ENCODE results near the gene CAPZB. TPM values are rescaled to one million over a fixed set of nuclear protein-coding genes. Genes with fewer than 3 reads are reported as not detected.

CAPZB gene
- polyA plus RNA-seq, 1 of the 3 experiments (the other 2 are of a cell fraction) = 122 TPM

- TF ChIP-seq REST (IDR thresholded peaks at IDR 0.05; ENCODE audit: low read depth, low read length) (no peak), FOXJ3 (CRISPR knock-in tag; IDR thresholded peaks at IDR 0.05) (no peak), JUND (IDR thresholded peaks at IDR 0.05) (no peak), MXI1 (IDR thresholded peaks at IDR 0.05; ENCODE audit: low read depth, low read length) (no peak), TCF12 (IDR thresholded peaks at IDR 0.05) (no peak), FOXM1 (IDR thresholded peaks at IDR 0.05; ENCODE audit: low read depth) (no peak), ELF1 (IDR thresholded peaks at IDR 0.05) (no peak)
Observed at GRCh38 chr1:19313636-19313959, 171.7 kb downstream of the CAPZB start (continued).

- no peaks in the 10 kb centered on the region for H3K9me3 ChIP-seq
- TF ChIP-seq SIN3A (IDR thresholded peaks at IDR 0.05; ENCODE audit: borderline replicate concordance, low read depth, low read length) (no peak), POLR2AphosphoS5 (IDR thresholded peaks at IDR 0.05; ENCODE audit: low read depth, low read length) (0 out of 2 replicates have a peak, but pooled peaks have one; percentile 4)
- H3K27ac ChIP-seq (ENCODE audit: low read depth in 2 of 2, low read length in 1 of 2) = peak overlapping the region; percentile 70 to 71; a peak in 2 of 4 replicates
- CTCF ChIA-PET = interaction anchor here (0.6 to 2.4 kb wide), 10 partner anchors 10 to 370 kb away, joined by 3 to 8 read pairs (median 4); partner anchors contain the start of gene NBL1
- WGBS (ENCODE audit: low lambda C conversion rate) = 84% methylated on average over 10 of the region's 20 CpGs
- H3K4me3 ChIP-seq (ENCODE audit: low read depth in 2 of 2, low read length in 1 of 2) = peak overlapping the region; percentile 76 to 82
- H3K36me3 ChIP-seq (replicated peaks in 1 of 2; ENCODE audit: control insufficient read depth in 1 of 2, insufficient read depth in 2 of 2, low read length in 1 of 2) = peaks cover 2 to 6% of the 10 kb centered on the region in 2 experiments
- no peaks in the 10 kb centered on the region for H3F3A ChIP-seq (replicated peaks; ENCODE audit: insufficient read depth)
- no peaks in the 10 kb centered on the region for H3K9me2 ChIP-seq
- peaks cover 73% of the 10 kb centered on the region for H3K79me2 ChIP-seq (ENCODE audit: insufficient read depth)
- peak overlapping the region; percentile 21; the same call in 1 of the 2 replicates for H2AFZ ChIP-seq (ENCODE audit: low read depth)
- peak overlapping the region; percentile 88 for H3K9ac ChIP-seq
- POLR2A ChIA-PET = interaction anchor here (1.0 to 2.0 kb wide), 3 partner anchors 9 to 17 kb away, joined by 3 to 4 read pairs (median 4); no protein-coding TSS in a partner anchor
- H4K20me1 ChIP-seq (ENCODE audit: insufficient read depth) = peaks cover 19% of the 10 kb centered on the region
- no peak for DNase-seq
- no peaks in the 10 kb centered on the region for H3K27me3 ChIP-seq (ENCODE audit: insufficient read depth)
- peak overlapping the region; percentile 98 for H3K4me2 ChIP-seq
- H3K4me1 ChIP-seq (ENCODE audit: control insufficient read depth in 1 of 2, insufficient read depth in 2 of 2, low read depth in 1 of 2, low read length in 1 of 2) = peaks cover 5 to 26% of the 10 kb centered on the region in 2 experiments; a peak in 1 of 4 replicates
Observed at GRCh38 chr1:19312782-19313635, 172.3 kb downstream of the CAPZB start.

All from SK-N-SH (cell line).